ENCODE measurements around the gene FAM170B. TPM values are rescaled to one million over a fixed set of nuclear protein-coding genes. Genes with fewer than 3 reads are reported as not detected.

The FAM170B gene
- total and polyA plus RNA-seq, 7 donors, result 0.01 TPM; not detected in 6

GRCh38 chr10:49167425-49168170, 33.8 kb upstream of the FAM170B start:
- no peaks in the 10 kb centered on the region for H3K9me3 ChIP-seq
- no peak for TF ChIP-seq CTCF (IDR thresholded peaks at IDR 0.05)
- H3K27ac ChIP-seq, result no peak overlapping the region
- no peak overlapping the region for H3K4me3 ChIP-seq
- H3K36me3 ChIP-seq (ENCODE audit: insufficient read depth in 1 of 2, low read depth in 1 of 2), result no peaks in the 10 kb centered on the region
- H3K4me1 ChIP-seq, result no peaks in the 10 kb centered on the region
- no peak for ATAC-seq
- no peaks in the 10 kb centered on the region for H3K27me3 ChIP-seq (ENCODE audit: insufficient read depth in 3 of 3, low read length in 2 of 3)
- no peak for DNase-seq
- intact Hi-C loops (cut with DNase I), result loop anchor here in 1 of 2 donors (5.0 kb wide), 1 partner anchor 510 kb away; no protein-coding TSS in a partner anchor
- WGBS, 3 donors, result 88 to 91% (median 88%) methylated on average over 12 of the region's 12 CpGs

- intact Hi-C loops (cut with DNase I), result loop anchor here in 1 of 2 donors (5.0 kb wide), 1 partner anchor 509 kb away; no protein-coding TSS in a partner anchor
These were observed 32.9 kb upstream of the FAM170B start for GRCh38 chr10:49166484-49167400.

GRCh38 chr10:49165821-49166483, 32.1 kb upstream of the FAM170B start:
- no peak for DNase-seq
- no peak for ATAC-seq
- no peaks in the 10 kb centered on the region for H3K27me3 ChIP-seq (ENCODE audit: insufficient read depth in 3 of 3, low read length in 2 of 3)
- WGBS, 3 donors, result 90 to 92% (median 91%) methylated on average over 14 of the region's 14 CpGs
- intact Hi-C loops (cut with DNase I), result loop anchor here in 1 of 2 donors (5.0 kb wide), 1 partner anchor 509 kb away; no protein-coding TSS in a partner anchor
- H3K4me3 ChIP-seq, result no peak overlapping the region
- H3K9me3 ChIP-seq, result no peaks in the 10 kb centered on the region
- H3K4me1 ChIP-seq, result no peaks in the 10 kb centered on the region
- H3K36me3 ChIP-seq (ENCODE audit: insufficient read depth in 1 of 2, low read depth in 1 of 2), result no peaks in the 10 kb centered on the region
- no peak overlapping the region for H3K27ac ChIP-seq
- TF ChIP-seq CTCF (IDR thresholded peaks at IDR 0.05), result no peak

More at GRCh38 chr10:49166484-49167400, 32.9 kb upstream of the FAM170B start:
- H3K27ac ChIP-seq, result no peak overlapping the region
- no peaks in the 10 kb centered on the region for H3K36me3 ChIP-seq (ENCODE audit: insufficient read depth in 1 of 2, low read depth in 1 of 2)
- no peak for TF ChIP-seq CTCF (IDR thresholded peaks at IDR 0.05)
- no peaks in the 10 kb centered on the region for H3K4me1 ChIP-seq
- ATAC-seq, result no peak
- H3K27me3 ChIP-seq (ENCODE audit: insufficient read depth in 3 of 3, low read length in 2 of 3), result no peaks in the 10 kb centered on the region
- WGBS, 3 donors, result 79 to 83% (median 81%) methylated on average over 14 of the region's 14 CpGs
- no peak for DNase-seq
- H3K4me3 ChIP-seq, result no peak overlapping the region
- no peaks in the 10 kb centered on the region for H3K9me3 ChIP-seq

GRCh38 chr10:49165259-49165658, 31.4 kb upstream of the FAM170B start:
- no peak for DNase-seq
- H3K9me3 ChIP-seq, result no peaks in the 10 kb centered on the region
- H3K4me1 ChIP-seq, result no peaks in the 10 kb centered on the region
- no peaks in the 10 kb centered on the region for H3K27me3 ChIP-seq (ENCODE audit: insufficient read depth in 3 of 3, low read length in 2 of 3)
- no peak overlapping the region for H3K4me3 ChIP-seq
- 83 to 91% (median 86%) methylated on average over 7 of the region's 7 CpGs for WGBS, 3 donors
- no peak overlapping the region for H3K27ac ChIP-seq
- TF ChIP-seq CTCF (IDR thresholded peaks at IDR 0.05), result no peak
- no peaks in the 10 kb centered on the region for H3K36me3 ChIP-seq (ENCODE audit: insufficient read depth in 1 of 2, low read depth in 1 of 2)
- no peak for ATAC-seq
- intact Hi-C loops (cut with DNase I), result loop anchor here in 1 of 2 donors (5.0 kb wide), 1 partner anchor 508 kb away; no protein-coding TSS in a partner anchor
